SU-DHL-6 (cell line): Measurements from ENCODE around the gene GPX4.

ENCODE experiments used
- H2AFZ ChIP-seq: fragments of 200-600 bp; sonication (generic); 2 replicates; pipeline ENCODE4 v1.6.1; 2014; ENCODE audit warnings: low read depth, mild to moderate bottlenecking, moderate library complexity, mixed read lengths, antibody characterized with exemption, low read length; ENCODE audit not compliant: severe bottlenecking
- H3F3A ChIP-seq: fragments of 200-600 bp; shearing (Covaris generic); 2 replicates; pipeline ENCODE4 v1.6.0; 2016; ENCODE audit warnings: antibody characterized with exemption, mild to moderate bottlenecking; ENCODE audit not compliant: insufficient read depth
- H3K27ac ChIP-seq: fragments of 200-600 bp; sonication (generic); 2 replicates; pipeline ENCODE4 v1.5.1; 2016; ENCODE audit warnings: low read depth, mild to moderate bottlenecking, low read length, moderate library complexity, mixed read lengths
- H3K27me3 ChIP-seq: fragments of 200-600 bp; sonication (generic), shearing (Covaris generic); 2 replicates; pipeline ENCODE4 v1.6.0; 2014; ENCODE audit warnings: mild to moderate bottlenecking, low read length
- H3K36me3 ChIP-seq: fragments of 200-600 bp; sonication (generic); 2 replicates; pipeline ENCODE4 v1.6.1; 2014; ENCODE audit warnings: mild to moderate bottlenecking, low read length, mixed read lengths
- H3K4me2 ChIP-seq: fragments of 300-600, 200-600 bp; shearing (Covaris generic), sonication (generic); 2 replicates; pipeline ENCODE4 v1.6.0; 2014; ENCODE audit warnings: low read length, low read depth, mild to moderate bottlenecking; ENCODE audit not compliant: poor library complexity, severe bottlenecking
- H3K4me3 ChIP-seq: fragments of 200-600 bp; sonication (generic); 2 replicates; pipeline ENCODE4 v1.5.1; 2014; ENCODE audit warnings: antibody characterized with exemption, low read length, mild to moderate bottlenecking, mixed read lengths; ENCODE audit not compliant: insufficient read depth, poor library complexity, severe bottlenecking
- H3K79me2 ChIP-seq: fragments of 200-600 bp; sonication (generic); 2 replicates; pipeline ENCODE4 v1.6.1; 2014; ENCODE audit warnings: mild to moderate bottlenecking, low read length, moderate library complexity; ENCODE audit not compliant: insufficient read depth
- H3K9ac ChIP-seq: fragments of 200-600 bp; sonication (generic); 2 replicates; pipeline ENCODE4 v1.7.0; 2014; ENCODE audit warnings: mild to moderate bottlenecking, low read length
- H3K9me2 ChIP-seq: fragments of 200-600 bp; sonication (generic); replicated peaks from 2 replicates; pipeline ENCODE4 v1.6.1; 2014; ENCODE audit warnings: low read length; ENCODE audit not compliant: insufficient read depth
- H3K9me3 ChIP-seq: fragments of 200-600 bp; sonication (generic); 2 replicates; pipeline ENCODE4 v1.6.1; 2014; ENCODE audit warnings: low read length, mixed read lengths; ENCODE audit not compliant: insufficient read depth
- H4K20me1 ChIP-seq: fragments of 200-600 bp; sonication (generic); 2 replicates; pipeline ENCODE4 v1.6.1; 2014; ENCODE audit warnings: low read depth, mild to moderate bottlenecking, antibody characterized with exemption, low read length, moderate library complexity, mixed read lengths
- EZH2phosphoT487 ChIP-seq: fragments of 200-600 bp; sonication (generic), shearing (Covaris generic); conservative IDR thresholded peaks from 2 replicates; pipeline ENCODE4 v1.6.1; 2018; ENCODE audit warnings: mild to moderate bottlenecking, antibody characterized with exemption, low read length, moderate library complexity, mixed read lengths
- TF ChIP-seq, protein P1 (sequence below): fragments of 200-600 bp; sonication (generic); IDR thresholded peaks from one replicate; pipeline ENCODE4 v1.5.1; 2017; ENCODE audit warnings: antibody characterized with exemption, mild to moderate bottlenecking, low read length, moderate library complexity; ENCODE audit not compliant: insufficient read depth, poor library complexity, severe bottlenecking

Gene GPX4

DNA sequence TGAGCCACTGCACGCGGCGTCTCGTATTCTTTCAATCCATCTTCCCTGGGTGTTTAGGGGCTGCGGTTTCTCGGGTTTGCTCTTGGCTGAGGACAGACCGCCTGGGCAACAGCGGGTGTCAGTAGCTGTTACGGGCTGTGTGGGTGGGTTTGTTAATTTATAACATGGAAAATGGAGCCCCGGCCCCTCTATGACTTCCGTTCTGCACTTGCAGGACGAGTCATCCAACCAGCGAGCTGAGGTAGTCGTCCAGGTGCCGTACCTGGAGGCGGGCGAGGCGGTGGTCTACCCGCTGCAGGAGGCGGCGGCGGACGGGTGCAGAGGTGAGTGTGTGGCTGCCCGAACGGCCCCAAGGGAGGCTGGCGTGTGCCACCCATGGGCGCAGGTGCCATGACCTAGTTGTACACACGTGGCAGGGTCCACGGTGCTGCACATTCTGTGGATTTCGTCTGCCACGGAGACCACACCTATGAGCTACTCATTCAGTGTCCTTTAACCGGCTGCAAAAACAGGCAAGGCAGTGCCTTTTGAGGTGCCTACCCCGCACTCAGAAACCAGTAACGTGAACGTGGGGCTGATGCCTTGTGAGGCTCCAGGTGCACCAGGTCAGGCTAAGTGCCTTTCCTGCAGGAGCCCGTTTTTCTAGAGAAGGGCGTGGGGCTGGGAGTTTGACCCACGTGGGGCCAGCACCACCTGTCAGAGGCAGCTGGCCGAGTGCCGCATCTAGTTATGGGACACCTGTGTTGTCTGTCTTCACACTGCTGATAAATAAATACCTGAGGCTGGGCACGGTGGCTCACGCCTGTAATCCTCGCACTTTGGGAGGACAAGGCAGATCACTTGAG is 19.5 kb upstream of the GPX4 start:
- Histone ChIP-seq H3K9ac (no peak overlapping the region), H3F3A (peaks cover 28% of the 10 kb centered on the region), H3K4me2 (no peak overlapping the region), H4K20me1 (no peaks in the 10 kb centered on the region), H3K79me2 (no peaks in the 10 kb centered on the region), H3K27me3 (no peaks in the 10 kb centered on the region), H3K27ac (0 out of 2 replicates have a peak overlapping the region, but pooled peaks have one; percentile 6), H3K9me2 (no peaks in the 10 kb centered on the region), H3K9me3 (no peaks in the 10 kb centered on the region), H2AFZ (no peak overlapping the region), H3K4me3 (no peak overlapping the region), H3K36me3 (no peaks in the 10 kb centered on the region)
- TF ChIP-seq, protein P1, sequence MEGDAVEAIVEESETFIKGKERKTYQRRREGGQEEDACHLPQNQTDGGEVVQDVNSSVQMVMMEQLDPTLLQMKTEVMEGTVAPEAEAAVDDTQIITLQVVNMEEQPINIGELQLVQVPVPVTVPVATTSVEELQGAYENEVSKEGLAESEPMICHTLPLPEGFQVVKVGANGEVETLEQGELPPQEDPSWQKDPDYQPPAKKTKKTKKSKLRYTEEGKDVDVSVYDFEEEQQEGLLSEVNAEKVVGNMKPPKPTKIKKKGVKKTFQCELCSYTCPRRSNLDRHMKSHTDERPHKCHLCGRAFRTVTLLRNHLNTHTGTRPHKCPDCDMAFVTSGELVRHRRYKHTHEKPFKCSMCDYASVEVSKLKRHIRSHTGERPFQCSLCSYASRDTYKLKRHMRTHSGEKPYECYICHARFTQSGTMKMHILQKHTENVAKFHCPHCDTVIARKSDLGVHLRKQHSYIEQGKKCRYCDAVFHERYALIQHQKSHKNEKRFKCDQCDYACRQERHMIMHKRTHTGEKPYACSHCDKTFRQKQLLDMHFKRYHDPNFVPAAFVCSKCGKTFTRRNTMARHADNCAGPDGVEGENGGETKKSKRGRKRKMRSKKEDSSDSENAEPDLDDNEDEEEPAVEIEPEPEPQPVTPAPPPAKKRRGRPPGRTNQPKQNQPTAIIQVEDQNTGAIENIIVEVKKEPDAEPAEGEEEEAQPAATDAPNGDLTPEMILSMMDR, result no peak
- no peak for TF ChIP-seq EZH2phosphoT487

DNA sequence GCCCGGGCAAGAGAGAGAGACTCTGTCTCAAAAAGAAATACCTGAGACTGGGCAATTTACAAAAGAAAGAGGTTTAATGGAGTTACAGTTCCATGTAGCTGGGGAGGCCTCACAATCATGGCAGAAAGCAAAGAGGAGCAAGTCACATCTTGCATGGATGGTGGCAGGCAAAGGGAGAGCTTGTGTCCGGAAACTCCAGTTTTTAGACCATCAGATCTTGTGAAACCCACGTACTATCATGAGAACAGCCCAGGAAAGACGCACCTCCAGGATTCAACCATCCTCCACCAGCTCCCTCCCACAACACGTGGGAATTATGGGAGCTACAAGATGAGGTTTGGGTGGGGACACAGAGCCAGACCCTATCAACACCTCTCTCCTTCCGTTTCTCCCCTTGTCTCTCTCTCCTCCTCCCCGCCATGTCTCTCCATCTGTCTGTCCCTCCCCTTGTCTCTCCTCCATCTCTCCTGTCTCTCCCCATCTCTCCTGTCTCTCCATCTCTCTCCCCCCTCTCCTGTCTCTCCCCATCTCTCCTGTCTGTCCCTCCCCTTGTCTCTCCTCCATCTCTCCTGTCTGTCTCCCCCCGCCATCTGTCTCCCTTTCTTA is 18.6 kb upstream of the GPX4 start:
- no peaks in the 10 kb centered on the region for H3K79me2 ChIP-seq
- H3F3A ChIP-seq, result peaks cover 28% of the 10 kb centered on the region
- H3K4me2 ChIP-seq, result no peak overlapping the region
- H3K4me3 ChIP-seq, result no peak overlapping the region
- no peaks in the 10 kb centered on the region for H4K20me1 ChIP-seq
- no peaks in the 10 kb centered on the region for H3K36me3 ChIP-seq
- no peaks in the 10 kb centered on the region for H3K9me3 ChIP-seq
- H3K9me2 ChIP-seq, result no peaks in the 10 kb centered on the region
- no peak overlapping the region for H3K9ac ChIP-seq
- TF ChIP-seq EZH2phosphoT487, result no peak
- TF ChIP-seq, protein P1, result no peak
- no peaks in the 10 kb centered on the region for H3K27me3 ChIP-seq
- H2AFZ ChIP-seq, result no peak overlapping the region
- no peak overlapping the region for H3K27ac ChIP-seq

DNA sequence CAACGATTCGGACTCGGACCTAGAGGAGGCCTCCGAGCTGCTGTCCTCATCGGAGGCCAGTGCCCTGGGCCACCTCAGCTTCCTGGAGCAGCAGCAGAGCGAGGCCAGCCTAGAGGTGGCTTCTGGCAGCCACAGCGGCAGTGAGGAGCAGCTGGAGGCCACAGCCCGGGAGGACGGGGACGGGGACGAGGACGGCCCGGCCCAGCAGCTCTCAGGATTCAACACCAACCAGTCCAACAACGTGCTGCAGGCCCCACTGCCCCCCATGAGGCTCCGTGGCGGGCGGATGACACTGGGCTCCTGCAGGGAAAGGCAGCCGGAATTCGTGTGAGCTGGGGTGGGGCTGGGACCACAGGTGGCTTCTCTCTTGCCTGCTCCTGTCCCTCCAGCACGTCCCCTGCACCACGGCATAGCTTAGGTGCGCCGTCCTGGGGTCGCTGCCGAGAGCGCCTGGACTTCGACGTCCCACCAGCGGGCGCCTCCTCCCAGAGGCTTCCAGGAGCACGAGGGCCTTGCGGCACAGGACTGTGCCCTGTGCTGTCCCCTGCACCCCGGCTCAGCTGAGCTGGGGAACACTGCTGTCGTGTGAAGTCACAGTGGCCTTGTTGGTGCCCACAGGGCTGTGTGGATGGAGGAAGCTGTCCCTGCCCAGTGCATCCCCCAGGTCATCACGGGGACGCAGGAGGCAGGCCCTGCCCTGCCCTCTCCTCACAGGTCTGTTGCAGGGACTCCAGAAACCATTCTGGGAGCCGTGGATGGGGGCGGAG is 17.9 kb upstream of the GPX4 start:
- Histone ChIP-seq H3K27me3 (no peaks in the 10 kb centered on the region), H3K4me2 (no peak overlapping the region), H2AFZ (no peak overlapping the region), H3K9me2 (no peaks in the 10 kb centered on the region), H3K9ac (no peak overlapping the region), H4K20me1 (no peaks in the 10 kb centered on the region), H3K27ac (no peak overlapping the region), H3K36me3 (no peaks in the 10 kb centered on the region), H3F3A (peaks cover 28% of the 10 kb centered on the region), H3K9me3 (no peaks in the 10 kb centered on the region), H3K4me3 (no peak overlapping the region), H3K79me2 (no peaks in the 10 kb centered on the region)
- no peak for TF ChIP-seq EZH2phosphoT487
- TF ChIP-seq, protein P1, result no peak
